ENCODE measurements around the gene NAPB. TPM values are rescaled to one million over a fixed set of nuclear protein-coding genes. Genes with fewer than 3 reads are reported as not detected.

NAPB gene
- total and polyA plus RNA-seq, 8 donors, result 2.3 to 11.7 (median 4.2) TPM

- Histone ChIP-seq H3K4me1 (peaks cover 0 to 16% (median 0%) of the 10 kb centered on the region in 3 donors), H3K36me3 (no peaks in the 10 kb centered on the region), H3K4me3 (no peak overlapping the region), H3K27ac (no peak overlapping the region), H3K27me3 (no peaks in the 10 kb centered on the region), H3K9me3 (no peaks in the 10 kb centered on the region)
- TF ChIP-seq, protein P1, sequence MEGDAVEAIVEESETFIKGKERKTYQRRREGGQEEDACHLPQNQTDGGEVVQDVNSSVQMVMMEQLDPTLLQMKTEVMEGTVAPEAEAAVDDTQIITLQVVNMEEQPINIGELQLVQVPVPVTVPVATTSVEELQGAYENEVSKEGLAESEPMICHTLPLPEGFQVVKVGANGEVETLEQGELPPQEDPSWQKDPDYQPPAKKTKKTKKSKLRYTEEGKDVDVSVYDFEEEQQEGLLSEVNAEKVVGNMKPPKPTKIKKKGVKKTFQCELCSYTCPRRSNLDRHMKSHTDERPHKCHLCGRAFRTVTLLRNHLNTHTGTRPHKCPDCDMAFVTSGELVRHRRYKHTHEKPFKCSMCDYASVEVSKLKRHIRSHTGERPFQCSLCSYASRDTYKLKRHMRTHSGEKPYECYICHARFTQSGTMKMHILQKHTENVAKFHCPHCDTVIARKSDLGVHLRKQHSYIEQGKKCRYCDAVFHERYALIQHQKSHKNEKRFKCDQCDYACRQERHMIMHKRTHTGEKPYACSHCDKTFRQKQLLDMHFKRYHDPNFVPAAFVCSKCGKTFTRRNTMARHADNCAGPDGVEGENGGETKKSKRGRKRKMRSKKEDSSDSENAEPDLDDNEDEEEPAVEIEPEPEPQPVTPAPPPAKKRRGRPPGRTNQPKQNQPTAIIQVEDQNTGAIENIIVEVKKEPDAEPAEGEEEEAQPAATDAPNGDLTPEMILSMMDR (IDR thresholded peaks at IDR 0.05), result no peak
- 91 to 95% methylated on average over 2 of the region's 2 CpGs for WGBS, 2 donors
- intact Hi-C loops (cut with DNase I), result no loop called here
- FAIRE-seq, result no peak
- ATAC-seq, result no peak
- DNase-seq, result no peak
These were observed 13.4 kb downstream of the NAPB start for GRCh38 chr20:23407781-23408464.

GRCh38 chr20:23406880-23407279 lies 14.4 kb downstream of the NAPB start:
- Histone ChIP-seq H3K27me3 (no peaks in the 10 kb centered on the region), H3K4me3 (no peak overlapping the region), H3K36me3 (no peaks in the 10 kb centered on the region), H3K27ac (no peak overlapping the region), H3K4me1 (peaks cover 0 to 10% (median 0%) of the 10 kb centered on the region in 3 donors), H3K9me3 (no peaks in the 10 kb centered on the region)
- intact Hi-C loops (cut with DNase I), result no loop called here
- FAIRE-seq (no peak), DNase-seq (no peak), ATAC-seq (no peak)
- WGBS, 2 donors, result 98 to 100% methylated on average over 1 of the region's 1 CpG
- TF ChIP-seq, protein P1 (IDR thresholded peaks at IDR 0.05), result no peak

GRCh38 chr20:23404196-23404595 lies 17.1 kb downstream of the NAPB start:
- FAIRE-seq (no peak), ATAC-seq (peak in 3 of 4 donors; percentile 61 to 66 (median 66)), DNase-seq (peak in 1 of 6 donors; percentile 16)
- intact Hi-C loops (cut with DNase I), result no loop called here
- Histone ChIP-seq H3K36me3 (no peaks in the 10 kb centered on the region), H3K4me3 (no peak overlapping the region), H3K27ac (no peak overlapping the region), H3K4me1 (peaks cover 0 to 7% (median 0%) of the 10 kb centered on the region in 3 donors), H3K9me3 (no peaks in the 10 kb centered on the region), H3K27me3 (no peaks in the 10 kb centered on the region)
- TF ChIP-seq, protein P1 (IDR thresholded peaks at IDR 0.05), result no peak
- 51 to 57% methylated on average over 3 of the region's 3 CpGs for WGBS, 2 donors

- ATAC-seq (no peak), FAIRE-seq (no peak), DNase-seq (no peak)
- Histone ChIP-seq H3K36me3 (no peaks in the 10 kb centered on the region), H3K27ac (no peak overlapping the region), H3K27me3 (no peaks in the 10 kb centered on the region), H3K9me3 (no peaks in the 10 kb centered on the region), H3K4me1 (peaks cover 0 to 3% (median 0%) of the 10 kb centered on the region in 3 donors), H3K4me3 (no peak overlapping the region)
- TF ChIP-seq, protein P1 (IDR thresholded peaks at IDR 0.05), result no peak
- intact Hi-C loops (cut with DNase I), result no loop called here
- 75 to 82% methylated on average over 5 of the region's 5 CpGs for WGBS, 2 donors
These were observed 17.5 kb downstream of the NAPB start for GRCh38 chr20:23403751-23404150.

GRCh38 chr20:23401051-23401450 lies 20.2 kb downstream of the NAPB start:
- Histone ChIP-seq H3K27me3 (no peaks in the 10 kb centered on the region), H3K36me3 (no peaks in the 10 kb centered on the region), H3K4me1 (no peaks in the 10 kb centered on the region), H3K27ac (no peak overlapping the region), H3K9me3 (no peaks in the 10 kb centered on the region), H3K4me3 (no peak overlapping the region)
- intact Hi-C loops (cut with DNase I), result no loop called here
- no peak for FAIRE-seq
- ATAC-seq, result no peak
- DNase-seq, result no peak
- 36 to 43% methylated on average over 5 of the region's 5 CpGs for WGBS, 2 donors
- TF ChIP-seq, protein P1 (IDR thresholded peaks at IDR 0.05), result no peak
